ENCODE results near the gene CFC1B. TPM values are rescaled to one million over a fixed set of nuclear protein-coding genes. Genes with fewer than 3 reads are reported as not detected.
"Not testable (repeated sequence)": the region's sequence is repeated elsewhere in the genome, so short reads cannot be mapped to it uniquely, and the experiment has no call there.

CFC1B gene
- total RNA-seq (ENCODE audit: low replicate concordance), result not detected in 2 replicates

- H3K4me1 Mint-ChIP-seq, H3K9ac ChIP-seq: not testable (repeated sequence)
These were observed at the start of gene CFC1B for GRCh38 chr2:130520992-130521391. TSS of gene CFC1B (plus strand) at chr2:130521222. CDS start at chr2:130521485, 263 bp downstream.

GRCh38 chr2:130491073-130491472 is 29.9 kb upstream of the CFC1B start:
- not testable (repeated sequence) for H3K27ac Mint-ChIP-seq; H2AFZ ChIP-seq (replicated peaks); H3K27me3 ChIP-seq; H3K4me1 ChIP-seq; H3K27ac ChIP-seq; H3F3A ChIP-seq (ENCODE audit: low read depth); H3K79me2 ChIP-seq (ENCODE audit: low read depth); H3K36me3 ChIP-seq; H3K4me2 ChIP-seq; H3K9ac ChIP-seq; H4K20me1 ChIP-seq (ENCODE audit: low read depth); H3K4me3 Mint-ChIP-seq; H3K9me3 ChIP-seq (ENCODE audit: low read depth); H3K9me3 Mint-ChIP-seq; H3K4me1 Mint-ChIP-seq; DNase-seq (ENCODE audit: low spot score); H3K4me3 ChIP-seq; H3K27me3 Mint-ChIP-seq (ENCODE audit: insufficient read depth, low read depth); H3K36me3 Mint-ChIP-seq

More at GRCh38 chr2:130520992-130521391, at the start of gene CFC1B:
- not testable (repeated sequence) for H3K4me1 ChIP-seq; H3K36me3 ChIP-seq; H3K27ac ChIP-seq; H3K79me2 ChIP-seq (ENCODE audit: low read depth); DNase-seq (ENCODE audit: low spot score); H3K27ac Mint-ChIP-seq; H4K20me1 ChIP-seq (ENCODE audit: low read depth); H3K27me3 Mint-ChIP-seq (ENCODE audit: insufficient read depth, low read depth); H3K4me3 Mint-ChIP-seq; H3K9me3 Mint-ChIP-seq; H3F3A ChIP-seq (ENCODE audit: low read depth); H2AFZ ChIP-seq (replicated peaks); H3K36me3 Mint-ChIP-seq; H3K9me3 ChIP-seq (ENCODE audit: low read depth); H3K27me3 ChIP-seq; H3K4me3 ChIP-seq; H3K4me2 ChIP-seq

DNA sequence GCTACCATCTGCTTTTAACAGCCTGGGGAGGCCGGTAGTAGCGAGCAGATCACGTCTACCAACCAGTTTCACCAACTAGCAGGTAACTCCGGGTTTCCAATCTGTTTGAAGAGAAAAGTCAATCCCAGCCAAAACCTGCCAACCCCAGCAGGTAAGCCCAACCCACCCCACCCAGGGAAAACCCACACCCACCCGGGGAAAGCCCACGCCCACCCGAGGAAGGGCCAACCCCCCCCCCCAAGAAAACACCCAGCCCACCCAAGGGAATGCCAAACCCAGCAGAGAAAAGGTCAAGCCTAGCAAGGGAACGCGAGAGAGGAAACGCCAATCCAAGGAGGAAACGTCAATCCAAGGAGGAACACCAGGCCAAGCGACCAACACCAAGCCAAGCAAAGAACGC is 11.8 kb upstream of the CFC1B start, which contains the start of gene POTEI:
Gene POTEI, minus strand, starts transcription at position 101 of the 400 bp plus-strand sequence. Its CDS starts 93 bp downstream, at position 8.
- H2AFZ ChIP-seq (replicated peaks); H3K36me3 Mint-ChIP-seq; H3K4me3 ChIP-seq; H3K9ac ChIP-seq; H3K4me1 Mint-ChIP-seq; DNase-seq (ENCODE audit: low spot score); H3K27me3 Mint-ChIP-seq (ENCODE audit: insufficient read depth, low read depth); H3K27me3 ChIP-seq; H4K20me1 ChIP-seq (ENCODE audit: low read depth); H3K36me3 ChIP-seq; H3K79me2 ChIP-seq (ENCODE audit: low read depth); H3F3A ChIP-seq (ENCODE audit: low read depth); H3K4me3 Mint-ChIP-seq; H3K27ac ChIP-seq; H3K4me1 ChIP-seq; H3K9me3 ChIP-seq (ENCODE audit: low read depth); H3K27ac Mint-ChIP-seq; H3K4me2 ChIP-seq; H3K9me3 Mint-ChIP-seq: not testable (repeated sequence)

DNA sequence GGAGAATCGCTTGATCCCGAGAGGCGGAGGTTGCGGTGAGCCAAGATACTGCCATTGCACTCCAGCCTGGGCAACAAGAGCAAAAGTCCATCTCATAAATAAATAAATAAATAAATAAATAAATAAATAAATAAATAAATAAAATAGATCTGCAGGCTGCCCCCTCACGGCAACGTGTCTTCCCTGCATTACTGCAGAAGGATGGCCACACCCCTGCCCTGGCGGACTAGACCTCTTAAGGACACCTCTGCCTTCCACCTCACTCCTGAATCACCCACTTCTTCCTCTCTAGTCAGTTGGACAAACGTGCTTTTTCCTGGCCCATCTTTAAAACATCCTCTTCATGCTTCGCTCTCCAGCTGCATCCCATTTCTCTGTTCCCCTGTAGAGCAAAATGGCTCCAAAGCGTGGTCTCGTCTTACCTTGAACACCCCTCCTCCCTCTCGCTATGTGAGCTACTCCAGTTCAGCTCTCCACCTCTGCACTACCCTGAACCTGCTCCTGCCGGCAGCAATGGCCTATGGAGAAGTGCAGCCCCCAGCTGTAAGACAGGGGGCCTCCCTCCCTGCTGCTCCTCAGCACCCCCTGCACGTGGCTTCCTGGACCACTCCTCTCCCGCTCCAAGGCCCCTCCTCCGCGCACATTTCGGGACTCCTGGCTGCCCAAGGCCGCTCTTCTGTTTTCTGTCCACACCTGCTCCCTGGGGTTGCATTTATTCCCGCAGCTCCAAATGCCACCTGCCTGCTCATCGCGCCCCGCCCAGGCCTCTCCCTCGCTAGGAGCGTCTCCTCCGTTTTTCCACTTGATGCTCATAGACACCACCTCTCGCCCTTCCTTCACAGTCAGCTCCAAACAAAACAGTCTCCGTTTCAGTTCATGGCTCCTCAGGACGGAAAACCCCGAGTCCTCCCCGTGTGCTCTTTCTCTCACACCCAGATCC is 9.9 kb upstream of the CFC1B start:
- not testable (repeated sequence) for H3K4me1 ChIP-seq; H3K9me3 Mint-ChIP-seq; H3K4me1 Mint-ChIP-seq; H4K20me1 ChIP-seq (ENCODE audit: low read depth); H3K36me3 ChIP-seq; H3K4me3 ChIP-seq; H3F3A ChIP-seq (ENCODE audit: low read depth); H3K27ac ChIP-seq; H2AFZ ChIP-seq (replicated peaks); H3K36me3 Mint-ChIP-seq; H3K79me2 ChIP-seq (ENCODE audit: low read depth); H3K4me2 ChIP-seq; H3K9me3 ChIP-seq (ENCODE audit: low read depth); H3K27me3 ChIP-seq; H3K27ac Mint-ChIP-seq; H3K4me3 Mint-ChIP-seq; H3K9ac ChIP-seq; H3K27me3 Mint-ChIP-seq (ENCODE audit: insufficient read depth, low read depth); DNase-seq (ENCODE audit: low spot score)

DNA sequence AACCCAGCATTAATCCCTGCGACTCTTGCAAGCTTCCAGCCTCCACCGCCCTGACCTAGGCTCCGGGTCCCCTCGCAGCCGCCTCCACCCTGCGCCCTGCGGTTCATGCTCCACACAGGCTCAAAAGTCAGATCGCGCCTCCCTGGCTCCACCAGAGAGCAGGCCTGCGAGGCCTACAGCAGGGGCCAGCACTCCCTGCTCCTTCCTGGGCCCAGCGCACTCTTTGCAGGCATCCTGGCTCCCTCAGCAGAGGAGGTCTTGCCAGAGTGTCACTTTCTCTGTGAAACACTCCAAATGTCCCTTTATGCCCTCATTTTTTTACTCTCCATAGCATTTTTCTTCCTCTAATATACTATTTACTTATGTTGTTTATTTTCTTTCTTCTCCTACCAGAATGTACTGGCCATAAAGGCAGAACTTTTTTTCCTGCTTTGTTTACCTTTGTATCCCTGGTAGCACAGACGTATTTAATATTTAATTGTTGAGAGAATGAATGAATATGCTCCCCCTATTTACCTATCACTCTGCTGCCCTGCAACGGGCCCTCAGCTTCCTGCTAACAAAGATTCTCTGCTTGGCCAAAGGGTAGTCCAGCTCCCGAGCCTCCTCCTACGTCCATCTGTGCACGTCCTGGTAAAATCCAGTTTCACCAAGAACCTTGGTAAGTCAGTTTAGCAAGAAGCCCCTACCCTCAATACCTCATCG is 9.1 kb upstream of the CFC1B start:
- H3K4me1 ChIP-seq; H3K4me2 ChIP-seq; H3K27ac Mint-ChIP-seq; H3K9me3 ChIP-seq (ENCODE audit: low read depth); H3K4me1 Mint-ChIP-seq; H3K9me3 Mint-ChIP-seq; H4K20me1 ChIP-seq (ENCODE audit: low read depth); H2AFZ ChIP-seq (replicated peaks); H3K27me3 ChIP-seq; H3F3A ChIP-seq (ENCODE audit: low read depth); H3K27ac ChIP-seq; H3K27me3 Mint-ChIP-seq (ENCODE audit: insufficient read depth, low read depth); H3K4me3 ChIP-seq; H3K36me3 ChIP-seq; H3K4me3 Mint-ChIP-seq; H3K36me3 Mint-ChIP-seq; H3K9ac ChIP-seq; H3K79me2 ChIP-seq (ENCODE audit: low read depth); DNase-seq (ENCODE audit: low spot score): not testable (repeated sequence)

GRCh38 chr2:130518516-130519106 is 2.4 kb upstream of the CFC1B start:
- not testable (repeated sequence) for H3K27me3 ChIP-seq; H3F3A ChIP-seq (ENCODE audit: low read depth); H3K36me3 ChIP-seq; H4K20me1 ChIP-seq (ENCODE audit: low read depth); DNase-seq (ENCODE audit: low spot score); H3K4me2 ChIP-seq; H3K9me3 ChIP-seq (ENCODE audit: low read depth); H3K27me3 Mint-ChIP-seq (ENCODE audit: insufficient read depth, low read depth); H3K4me3 Mint-ChIP-seq; H2AFZ ChIP-seq (replicated peaks); H3K4me1 Mint-ChIP-seq; H3K4me1 ChIP-seq; H3K4me3 ChIP-seq; H3K36me3 Mint-ChIP-seq; H3K27ac ChIP-seq; H3K9ac ChIP-seq; H3K27ac Mint-ChIP-seq; H3K9me3 Mint-ChIP-seq; H3K79me2 ChIP-seq (ENCODE audit: low read depth)

DNA sequence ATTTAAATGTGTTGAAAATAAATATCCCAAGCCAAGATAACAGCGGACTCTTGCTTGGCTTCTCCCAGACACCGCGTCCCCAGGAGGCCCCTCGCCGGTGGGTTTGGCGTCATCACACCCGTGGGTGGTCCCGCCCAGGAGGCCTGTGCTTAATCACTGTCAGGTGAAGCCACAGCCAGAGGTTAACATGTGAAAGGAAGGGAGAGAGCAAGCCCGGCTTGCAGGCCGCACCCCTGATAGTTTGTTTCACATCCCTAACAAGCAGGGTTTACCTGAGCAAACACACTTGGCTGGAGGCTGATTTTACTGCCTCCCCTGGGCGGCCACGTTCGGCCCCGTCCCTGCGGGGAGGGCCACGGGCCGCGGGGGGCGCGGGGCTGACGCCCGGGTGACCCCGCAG is 1.4 kb downstream of the CFC1B start:
- H3K36me3 Mint-ChIP-seq; H3F3A ChIP-seq (ENCODE audit: low read depth); H3K4me2 ChIP-seq; H3K79me2 ChIP-seq (ENCODE audit: low read depth); DNase-seq (ENCODE audit: low spot score); H3K36me3 ChIP-seq; H3K4me1 Mint-ChIP-seq; H3K27me3 Mint-ChIP-seq (ENCODE audit: insufficient read depth, low read depth); H3K4me3 Mint-ChIP-seq; H3K27me3 ChIP-seq; H3K9me3 ChIP-seq (ENCODE audit: low read depth); H3K4me3 ChIP-seq; H3K4me1 ChIP-seq; H3K9me3 Mint-ChIP-seq; H2AFZ ChIP-seq (replicated peaks); H3K27ac Mint-ChIP-seq; H4K20me1 ChIP-seq (ENCODE audit: low read depth); H3K9ac ChIP-seq; H3K27ac ChIP-seq: not testable (repeated sequence)
